Stimulated activated CD4-positive, alpha-beta T cell treated with anti-CD3 and anti-CD28 coated beads, Interleukin-1b, Interleukin-23, amount 100 ng/mL, for 48 hours (primary cell): ENCODE measurements around the gene RASSF9.

ENCODE experiments used
- DNase-seq: peaks from one replicate; pipeline ENCODE4 v3.0.0-alpha.2; 2020

The RASSF9 gene

GRCh38 chr12:85820101-85820500 is 16.1 kb downstream of the RASSF9 start:
- DNase-seq: no peak

- DNase-seq: no peak
Observed at GRCh38 chr12:85814741-85815140, 21.5 kb downstream of the RASSF9 start.

- no peak for DNase-seq
Observed at GRCh38 chr12:85814071-85814470, 22.1 kb downstream of the RASSF9 start.

- DNase-seq: no peak
Observed at GRCh38 chr12:85809500-85809899, 26.7 kb downstream of the RASSF9 start.

- DNase-seq: no peak
Observed at GRCh38 chr12:85807730-85808129, 28.5 kb downstream of the RASSF9 start.

- DNase-seq: no peak
Observed at GRCh38 chr12:85805654-85806053, 30.6 kb downstream of the RASSF9 start.

- no peak for DNase-seq
Observed at GRCh38 chr12:85804663-85805062, 31.5 kb downstream of the RASSF9 start.

GRCh38 chr12:85803923-85804322 is 32.3 kb downstream of the RASSF9 start:
- DNase-seq: no peak

- no peak for DNase-seq
Observed at GRCh38 chr12:85803231-85803630, 33.0 kb downstream of the RASSF9 start.

- DNase-seq: no peak
Observed at GRCh38 chr12:85798122-85798521, 38.1 kb downstream of the RASSF9 start.

- no peak for DNase-seq
Observed at GRCh38 chr12:85796001-85796400, 40.2 kb downstream of the RASSF9 start.

GRCh38 chr12:85794531-85794930 is 41.7 kb downstream of the RASSF9 start:
- DNase-seq: no peak

- DNase-seq: no peak
Observed at GRCh38 chr12:85784096-85784720, 52.0 kb downstream of the RASSF9 start.

GRCh38 chr12:85782711-85783110 is 53.5 kb downstream of the RASSF9 start:
- no peak for DNase-seq

GRCh38 chr12:85781766-85782165 is 54.4 kb downstream of the RASSF9 start:
- no peak for DNase-seq

GRCh38 chr12:85779768-85780167 is 56.4 kb downstream of the RASSF9 start:
- DNase-seq: no peak

GRCh38 chr12:85775091-85775490 is 61.1 kb downstream of the RASSF9 start:
- no peak for DNase-seq

- DNase-seq: no peak
Observed at GRCh38 chr12:85765453-85765869, 70.7 kb downstream of the RASSF9 start.

GRCh38 chr12:85759623-85760022 is 76.6 kb downstream of the RASSF9 start:
- no peak for DNase-seq

- no peak for DNase-seq
Observed at GRCh38 chr12:85759091-85759490, 77.1 kb downstream of the RASSF9 start.

- no peak for DNase-seq
Observed at GRCh38 chr12:85755760-85756159, 80.4 kb downstream of the RASSF9 start.
